Measurements from ENCODE around the gene CIAO1.

DNA sequence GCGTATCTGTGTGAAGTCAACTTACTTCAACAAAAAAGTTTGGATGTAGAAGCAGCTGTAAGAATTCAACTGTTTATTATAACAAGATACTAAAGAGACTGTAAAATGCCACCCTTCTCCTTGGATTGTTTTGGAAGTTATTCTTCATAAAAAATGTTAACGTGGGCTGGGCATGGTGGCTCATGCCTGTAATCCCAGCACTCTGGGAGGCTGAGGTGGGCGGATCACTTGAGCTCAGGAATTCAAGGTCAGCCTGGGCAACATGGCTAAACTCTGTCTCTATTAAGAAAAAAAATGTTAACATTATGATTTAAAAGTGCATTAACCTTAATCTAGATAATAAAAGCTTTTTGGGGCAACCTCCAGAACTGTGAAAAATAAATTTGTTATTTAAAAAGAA lies 7.7 kb downstream of the CIAO1 start:
- no peak for TF ChIP-seq POLR2A (IDR thresholded peaks at IDR 0.05; ENCODE audit: low read depth, low read length)
- no peak for TF ChIP-seq POLR2AphosphoS5 (IDR thresholded peaks at IDR 0.05; ENCODE audit: low read depth, low read length)
- TF ChIP-seq TAF1 (IDR thresholded peaks at IDR 0.05; ENCODE audit: low read depth, low read length) = no peak
